ENCODE measurements around the gene MRGPRF.

Gene MRGPRF

DNA sequence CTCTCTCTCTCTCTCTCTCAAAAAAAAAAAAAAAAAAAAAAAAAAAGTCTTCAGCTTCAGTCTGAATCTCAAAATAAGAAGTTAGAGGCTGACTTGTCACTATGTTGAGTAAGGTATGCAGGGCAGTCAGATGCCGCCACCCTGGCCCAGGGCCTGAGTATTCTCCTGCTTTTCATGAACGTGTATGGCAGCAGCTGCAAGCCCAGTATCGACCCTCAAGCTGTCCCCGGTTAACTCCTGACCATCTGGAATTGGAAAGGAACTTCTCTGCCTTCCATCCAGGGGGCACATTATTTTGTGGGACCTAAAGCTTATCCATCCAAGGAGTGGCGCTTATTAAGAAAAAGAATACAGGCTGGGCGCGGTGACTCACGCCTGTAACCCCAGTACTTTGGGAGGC, 43.7 kb downstream of the MRGPRF start:
- TF ChIP-seq, protein P1, sequence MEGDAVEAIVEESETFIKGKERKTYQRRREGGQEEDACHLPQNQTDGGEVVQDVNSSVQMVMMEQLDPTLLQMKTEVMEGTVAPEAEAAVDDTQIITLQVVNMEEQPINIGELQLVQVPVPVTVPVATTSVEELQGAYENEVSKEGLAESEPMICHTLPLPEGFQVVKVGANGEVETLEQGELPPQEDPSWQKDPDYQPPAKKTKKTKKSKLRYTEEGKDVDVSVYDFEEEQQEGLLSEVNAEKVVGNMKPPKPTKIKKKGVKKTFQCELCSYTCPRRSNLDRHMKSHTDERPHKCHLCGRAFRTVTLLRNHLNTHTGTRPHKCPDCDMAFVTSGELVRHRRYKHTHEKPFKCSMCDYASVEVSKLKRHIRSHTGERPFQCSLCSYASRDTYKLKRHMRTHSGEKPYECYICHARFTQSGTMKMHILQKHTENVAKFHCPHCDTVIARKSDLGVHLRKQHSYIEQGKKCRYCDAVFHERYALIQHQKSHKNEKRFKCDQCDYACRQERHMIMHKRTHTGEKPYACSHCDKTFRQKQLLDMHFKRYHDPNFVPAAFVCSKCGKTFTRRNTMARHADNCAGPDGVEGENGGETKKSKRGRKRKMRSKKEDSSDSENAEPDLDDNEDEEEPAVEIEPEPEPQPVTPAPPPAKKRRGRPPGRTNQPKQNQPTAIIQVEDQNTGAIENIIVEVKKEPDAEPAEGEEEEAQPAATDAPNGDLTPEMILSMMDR (IDR thresholded peaks at IDR 0.05; ENCODE audit: low read length, missing control alignments) = no peak
- no peak overlapping the region for H3K4me3 ChIP-seq (replicated peaks; ENCODE audit: low read depth, low read length)
- DNase-seq (ENCODE audit: low read depth) = no peak

DNA sequence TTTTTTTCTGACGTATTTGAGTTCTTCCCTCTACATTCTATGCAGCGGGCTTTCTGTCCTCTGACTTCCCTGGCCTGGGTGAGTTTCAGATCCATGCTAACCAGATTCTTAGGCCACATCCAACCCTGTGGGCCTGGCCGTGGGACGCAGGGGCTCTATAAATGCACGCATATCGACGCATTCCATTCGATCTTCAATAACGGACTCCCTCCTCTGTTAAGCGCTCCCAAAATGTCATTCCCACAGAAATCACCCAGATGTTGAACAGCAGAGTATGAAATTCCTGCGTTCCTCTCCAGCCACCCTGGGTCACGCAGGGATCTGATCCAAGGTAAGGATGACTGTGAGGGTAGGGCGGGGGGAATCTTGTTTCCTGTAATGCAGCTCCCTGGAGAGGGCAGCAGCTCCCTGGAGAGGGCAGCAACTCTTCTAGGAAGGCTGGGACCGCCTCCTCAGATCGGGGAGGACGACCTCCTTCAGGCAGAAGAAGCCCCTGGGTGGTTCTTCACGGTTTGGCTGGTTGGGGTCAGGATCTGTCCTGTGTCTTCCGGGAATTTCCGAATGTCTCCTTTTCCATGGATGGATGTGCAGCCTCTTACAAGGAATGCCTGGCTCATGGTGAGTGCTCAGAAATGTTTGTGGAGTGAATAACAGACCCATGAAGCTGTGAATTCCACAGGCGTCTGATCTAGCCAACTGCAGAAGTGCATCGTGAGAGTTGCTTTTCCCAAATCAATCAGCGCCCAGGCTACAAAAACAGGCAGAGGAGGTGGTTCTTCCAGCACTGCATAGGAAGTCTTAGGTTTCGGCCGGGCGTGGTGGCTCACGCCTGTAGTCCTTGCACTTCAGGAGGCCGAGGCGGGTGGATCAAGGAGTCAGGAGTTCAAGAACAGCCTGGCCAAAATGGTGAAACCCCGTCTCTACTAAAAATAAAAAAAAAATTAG, 44.5 kb downstream of the MRGPRF start:
- H3K4me3 ChIP-seq (replicated peaks; ENCODE audit: low read depth, low read length) = no peak overlapping the region
- no peak for DNase-seq (ENCODE audit: low read depth)
- TF ChIP-seq, protein P1 (IDR thresholded peaks at IDR 0.05; ENCODE audit: low read length, missing control alignments) = no peak

DNA sequence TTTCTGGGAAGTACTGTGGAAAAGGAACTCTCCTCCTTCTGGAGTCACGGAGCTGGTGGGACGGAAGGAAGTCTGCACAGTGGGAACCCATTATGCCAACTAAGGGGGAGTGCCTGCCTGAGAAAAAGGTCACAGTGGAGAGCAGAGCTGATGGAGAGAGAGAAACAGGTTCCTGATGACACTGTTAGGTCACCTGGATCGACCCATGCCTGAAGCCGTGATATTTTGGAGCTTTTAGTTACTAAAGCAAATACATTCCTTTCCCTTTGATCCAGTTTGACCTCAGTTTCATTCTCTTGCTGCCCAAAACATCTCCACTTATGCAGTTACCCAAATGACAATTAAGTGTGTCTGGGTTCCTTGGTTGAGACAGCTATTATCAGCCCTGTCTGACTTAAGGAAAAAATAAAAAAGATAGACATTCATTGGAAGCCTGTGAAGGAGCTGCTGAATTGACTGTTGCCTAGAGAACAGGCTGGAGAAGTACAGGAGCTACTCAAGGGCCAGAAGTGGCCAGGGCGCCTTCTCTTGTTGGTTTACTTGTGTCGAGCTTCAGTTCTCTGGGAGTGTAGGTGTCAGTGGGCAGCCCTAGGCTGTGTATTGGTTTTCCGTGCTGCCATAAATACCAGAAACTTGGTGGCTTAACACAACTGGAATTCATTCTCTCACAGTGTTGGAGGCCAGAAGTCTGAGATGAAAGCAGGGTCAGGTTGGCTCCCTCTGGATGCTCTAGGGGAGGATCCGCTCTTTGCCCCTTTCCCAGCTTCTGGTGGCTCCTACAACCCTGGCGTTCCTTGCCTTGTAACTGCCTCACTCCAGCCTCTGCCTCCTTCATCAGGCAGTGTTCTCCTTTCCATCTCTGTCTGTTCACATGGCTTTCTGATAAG, 45.9 kb downstream of the MRGPRF start:
- DNase-seq (ENCODE audit: low read depth) = no peak
- H3K4me3 ChIP-seq (replicated peaks; ENCODE audit: low read depth, low read length) = no peak overlapping the region
- TF ChIP-seq, protein P1 (IDR thresholded peaks at IDR 0.05; ENCODE audit: low read length, missing control alignments) = no peak

DNA sequence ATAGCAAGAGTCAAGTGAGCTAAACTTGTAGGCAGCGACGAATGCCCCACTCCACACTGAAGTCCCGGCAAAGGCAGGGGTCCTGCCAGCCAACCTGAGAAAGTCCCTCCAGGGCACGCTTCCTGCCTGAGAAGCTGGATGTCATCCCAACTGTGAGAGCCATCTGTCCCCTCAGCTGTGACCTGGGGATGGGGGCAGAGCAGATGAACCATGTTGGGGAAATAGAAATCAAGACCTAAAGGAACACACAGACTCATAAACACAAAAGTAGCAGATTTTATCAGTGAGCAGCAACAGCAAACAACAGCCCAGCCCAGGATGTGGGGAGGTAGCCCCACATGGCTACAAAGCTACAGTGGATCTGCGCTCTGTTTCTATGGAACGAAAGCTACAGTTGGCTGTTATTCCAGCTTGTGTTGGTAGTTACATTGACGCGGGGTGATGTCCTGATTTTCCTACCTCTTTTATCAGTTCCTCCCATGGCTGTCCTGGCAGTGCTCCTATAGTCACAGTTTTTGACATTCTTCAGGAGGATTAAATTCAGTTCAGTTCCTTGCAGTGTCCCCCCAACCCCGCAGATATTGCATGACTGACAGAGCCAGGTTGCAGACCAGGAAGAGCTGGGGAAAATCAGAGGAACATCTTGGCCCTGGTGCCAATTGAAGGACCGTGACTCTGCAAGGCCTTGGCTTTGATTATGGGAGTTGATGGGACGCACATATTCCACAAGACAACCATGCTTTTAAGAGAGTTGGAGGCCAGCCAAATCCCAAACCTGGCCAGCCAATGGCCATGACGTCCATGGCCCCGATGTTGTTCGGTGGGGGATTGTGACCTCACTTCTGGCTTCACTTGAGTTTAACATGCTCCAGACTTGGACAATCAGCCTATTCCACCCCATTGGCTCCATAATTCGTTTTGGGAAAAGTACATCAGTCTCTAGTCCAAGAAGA, 46.9 kb downstream of the MRGPRF start:
- DNase-seq (ENCODE audit: low read depth) = no peak

DNA sequence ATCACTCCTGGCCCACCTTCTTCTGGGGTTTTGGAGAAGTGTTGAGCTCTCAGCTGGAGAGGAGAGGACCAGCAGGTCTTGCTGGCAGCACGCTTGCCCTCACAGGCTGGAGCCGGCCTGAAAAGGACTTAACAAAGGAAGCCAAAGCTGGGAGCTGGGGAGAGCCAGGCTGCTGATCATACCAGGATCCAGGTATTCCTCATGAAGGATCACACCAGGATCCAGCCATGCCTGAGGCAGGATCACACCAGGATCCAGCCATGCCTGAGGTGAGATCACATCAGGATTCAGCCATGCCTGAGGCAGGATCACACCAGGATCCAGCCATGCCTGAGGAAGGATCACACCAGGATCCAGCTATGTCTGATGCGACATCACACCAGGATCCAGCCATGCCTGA, 49.3 kb downstream of the MRGPRF start:
- no peak overlapping the region for H3K4me3 ChIP-seq (replicated peaks; ENCODE audit: low read depth, low read length)
- TF ChIP-seq, protein P1 (IDR thresholded peaks at IDR 0.05; ENCODE audit: low read length, missing control alignments) = no peak
- DNase-seq (ENCODE audit: low read depth) = no peak

More for the DNA sequence above, 46.9 kb downstream of the MRGPRF start:
- H3K4me3 ChIP-seq (replicated peaks; ENCODE audit: low read depth, low read length) = no peak overlapping the region
- TF ChIP-seq, protein P1 (IDR thresholded peaks at IDR 0.05; ENCODE audit: low read length, missing control alignments) = no peak
